Kidney epithelial cell (primary cell): ENCODE measurements around the gene KRTAP2-1. TPM values are rescaled to one million over a fixed set of nuclear protein-coding genes. Genes with fewer than 3 reads are reported as not detected.
"Not testable (repeated sequence)": the region's sequence is repeated elsewhere in the genome, so short reads cannot be mapped to it uniquely, and the experiment has no call there.

Source experiments
- DNase-seq: peaks from one replicate; pipeline ENCODE4 v3.0.0-alpha.2; 2010; ENCODE audit warnings: low read depth
- H3K27me3 ChIP-seq: 2 replicates; pipeline ENCODE4 v1.6.0; 2011; ENCODE audit warnings: low read length; ENCODE audit not compliant: control insufficient read depth, insufficient read depth
- H3K36me3 ChIP-seq: 2 replicates; pipeline ENCODE4 v1.5.1; 2011; ENCODE audit warnings: low read length; ENCODE audit not compliant: control insufficient read depth, insufficient read depth
- H3K4me3 ChIP-seq: 2 replicates; pipeline ENCODE4 v1.5.1; 2011; ENCODE audit warnings: low read depth, mild to moderate bottlenecking, control low read depth, low read length
- total RNA-seq: library from RNA; depleted of rRNA; stranded (reverse); fragments of >200 nt; gene quantifications from 2 replicates; pipeline ENCODE4 v1.2.3, GENCODE V29; 2015
- TF ChIP-seq, protein P1 (sequence below): IDR thresholded peaks from 2 replicates; pipeline ENCODE4 v1.5.1; 2011; ENCODE audit warnings: mild to moderate bottlenecking, moderate library complexity, low read length, control low read depth, inconsistent platforms; ENCODE audit not compliant: insufficient read depth, poor library complexity, severe bottlenecking

KRTAP2-1 gene
- total RNA-seq, 1 donor from 2014 or later = not detected

DNA sequence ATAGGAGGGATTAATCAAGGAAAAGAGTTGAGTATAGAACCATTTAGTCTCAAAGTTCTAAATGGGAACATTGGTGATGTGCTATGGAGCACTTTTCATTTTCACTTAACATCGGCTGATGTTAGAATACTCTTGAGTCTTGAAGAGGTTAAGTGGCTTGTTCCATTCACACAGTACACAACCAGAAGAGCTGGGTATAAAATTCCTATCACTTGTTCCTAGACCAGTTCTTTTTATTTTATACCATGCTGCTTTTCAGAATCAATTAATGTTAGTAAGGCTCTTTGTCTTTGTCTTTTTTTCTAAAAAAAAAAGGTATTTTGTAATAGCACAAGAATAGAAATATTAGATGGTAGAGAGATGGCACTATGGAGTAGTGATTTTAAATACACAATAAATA, 4.2 kb downstream of the KRTAP2-1 start:
- TF ChIP-seq, protein P1, sequence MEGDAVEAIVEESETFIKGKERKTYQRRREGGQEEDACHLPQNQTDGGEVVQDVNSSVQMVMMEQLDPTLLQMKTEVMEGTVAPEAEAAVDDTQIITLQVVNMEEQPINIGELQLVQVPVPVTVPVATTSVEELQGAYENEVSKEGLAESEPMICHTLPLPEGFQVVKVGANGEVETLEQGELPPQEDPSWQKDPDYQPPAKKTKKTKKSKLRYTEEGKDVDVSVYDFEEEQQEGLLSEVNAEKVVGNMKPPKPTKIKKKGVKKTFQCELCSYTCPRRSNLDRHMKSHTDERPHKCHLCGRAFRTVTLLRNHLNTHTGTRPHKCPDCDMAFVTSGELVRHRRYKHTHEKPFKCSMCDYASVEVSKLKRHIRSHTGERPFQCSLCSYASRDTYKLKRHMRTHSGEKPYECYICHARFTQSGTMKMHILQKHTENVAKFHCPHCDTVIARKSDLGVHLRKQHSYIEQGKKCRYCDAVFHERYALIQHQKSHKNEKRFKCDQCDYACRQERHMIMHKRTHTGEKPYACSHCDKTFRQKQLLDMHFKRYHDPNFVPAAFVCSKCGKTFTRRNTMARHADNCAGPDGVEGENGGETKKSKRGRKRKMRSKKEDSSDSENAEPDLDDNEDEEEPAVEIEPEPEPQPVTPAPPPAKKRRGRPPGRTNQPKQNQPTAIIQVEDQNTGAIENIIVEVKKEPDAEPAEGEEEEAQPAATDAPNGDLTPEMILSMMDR = no peak
- no peak overlapping the region for H3K4me3 ChIP-seq
- H3K27me3 ChIP-seq = no peaks in the 10 kb centered on the region
- DNase-seq = no peak
- no peaks in the 10 kb centered on the region for H3K36me3 ChIP-seq

DNA sequence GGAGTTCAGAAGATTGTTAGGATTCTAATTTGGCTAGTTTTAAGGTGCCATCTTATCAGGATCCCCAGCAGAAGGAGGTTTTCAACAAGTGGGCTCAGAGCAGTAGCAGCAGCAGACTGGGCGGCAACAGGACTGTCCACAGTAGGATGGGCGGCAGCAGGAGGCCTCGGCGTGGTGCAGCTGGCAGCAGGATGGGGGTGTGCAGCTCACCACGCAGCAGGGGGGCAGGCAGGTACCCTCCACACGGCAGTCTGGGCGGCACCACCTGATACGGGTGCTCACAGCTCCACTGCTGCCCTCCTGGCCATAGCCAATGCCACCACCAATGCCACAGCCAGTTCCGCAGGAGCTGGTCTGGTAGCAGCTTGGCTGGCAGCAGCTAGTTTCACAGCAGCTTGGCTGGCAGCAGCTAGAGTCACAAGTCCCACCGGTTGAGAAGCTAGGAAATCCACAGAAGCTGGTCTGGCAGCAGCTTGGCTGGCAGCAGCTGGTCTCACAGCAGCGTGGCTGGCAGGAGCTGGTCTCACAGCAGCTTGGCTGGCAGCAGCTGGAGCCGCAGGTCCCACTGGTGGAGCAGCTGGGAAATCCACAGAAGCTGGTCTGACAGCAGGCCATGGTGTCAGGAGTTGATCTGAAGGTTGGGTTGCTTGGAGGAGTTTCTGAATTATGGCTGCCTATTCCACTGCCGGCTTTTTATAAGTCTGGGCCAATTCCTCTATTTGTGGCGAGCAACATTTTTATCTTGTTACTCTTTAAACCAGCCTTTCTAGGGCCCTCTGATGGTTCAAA, 6.1 kb downstream of the KRTAP2-1 start, which contains the start of gene KRTAP1-1:
Gene KRTAP1-1 (minus strand): TSS at position 668 of the 789 bp plus-strand sequence. CDS start 53 bp downstream, at position 615.
- not testable (repeated sequence) for DNase-seq, H3K4me3 ChIP-seq, H3K27me3 ChIP-seq, H3K36me3 ChIP-seq

DNA sequence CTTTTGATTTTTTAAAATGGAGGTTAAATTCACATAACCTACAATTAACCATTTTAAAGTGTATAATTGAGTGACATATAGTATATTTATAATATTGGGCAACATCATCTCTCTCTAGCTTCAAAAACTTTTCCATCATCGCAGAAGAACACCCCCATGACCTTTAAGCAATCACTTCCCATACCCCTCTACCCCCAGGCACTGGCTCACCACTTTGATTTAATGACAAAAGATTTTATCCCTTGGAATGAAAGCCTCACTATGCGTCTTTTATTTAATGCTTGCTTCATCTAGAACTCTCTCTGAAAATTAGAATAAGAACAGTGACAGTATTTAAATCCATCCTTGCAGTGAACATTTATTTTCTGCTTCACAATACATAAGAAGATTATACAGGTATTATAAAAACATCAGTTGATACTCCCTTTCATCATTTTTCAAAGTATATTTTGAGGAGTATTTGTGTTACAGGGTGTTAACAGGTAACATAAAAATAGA, 9.2 kb downstream of the KRTAP2-1 start:
- Histone ChIP-seq H3K36me3 (no peaks in the 10 kb centered on the region), H3K27me3 (no peaks in the 10 kb centered on the region), H3K4me3 (no peak overlapping the region)
- TF ChIP-seq, protein P1 = no peak
- DNase-seq = no peak

DNA sequence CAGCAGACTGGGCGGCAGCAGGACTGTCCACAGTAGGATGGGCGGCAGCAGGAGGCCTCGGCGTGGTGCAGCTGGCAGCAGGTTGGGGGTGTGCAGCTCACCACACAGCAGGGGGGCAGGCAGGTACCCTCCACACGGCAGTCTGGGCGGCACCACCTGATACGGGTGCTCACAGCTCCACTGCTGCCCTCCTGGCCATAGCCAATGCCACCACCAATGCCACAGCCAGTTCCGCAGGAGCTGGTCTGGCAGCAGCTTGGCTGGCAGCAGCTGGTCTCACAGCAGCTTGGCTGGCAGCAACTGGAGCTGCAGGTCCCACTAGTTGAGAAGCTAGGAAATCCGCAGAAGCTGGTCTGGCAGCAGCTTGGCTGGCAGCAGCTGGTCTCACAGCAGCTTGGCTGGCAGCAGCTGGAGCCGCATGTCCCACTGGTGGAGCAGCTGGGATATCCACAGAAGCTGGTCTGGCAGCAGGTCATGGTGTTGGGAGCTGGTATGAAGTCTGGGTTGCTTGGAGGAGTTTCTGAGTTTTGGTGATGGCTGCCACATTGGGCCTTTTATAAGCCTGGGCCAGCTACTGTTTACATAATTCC, 12.7 kb downstream of the KRTAP2-1 start, which contains the start of gene KRTAP1-3:
Gene KRTAP1-3 (minus strand): TSS at position 529 of the 590 bp plus-strand sequence. CDS start 53 bp downstream, at position 476.
- not testable (repeated sequence) for H3K36me3 ChIP-seq, H3K4me3 ChIP-seq, DNase-seq, H3K27me3 ChIP-seq

DNA sequence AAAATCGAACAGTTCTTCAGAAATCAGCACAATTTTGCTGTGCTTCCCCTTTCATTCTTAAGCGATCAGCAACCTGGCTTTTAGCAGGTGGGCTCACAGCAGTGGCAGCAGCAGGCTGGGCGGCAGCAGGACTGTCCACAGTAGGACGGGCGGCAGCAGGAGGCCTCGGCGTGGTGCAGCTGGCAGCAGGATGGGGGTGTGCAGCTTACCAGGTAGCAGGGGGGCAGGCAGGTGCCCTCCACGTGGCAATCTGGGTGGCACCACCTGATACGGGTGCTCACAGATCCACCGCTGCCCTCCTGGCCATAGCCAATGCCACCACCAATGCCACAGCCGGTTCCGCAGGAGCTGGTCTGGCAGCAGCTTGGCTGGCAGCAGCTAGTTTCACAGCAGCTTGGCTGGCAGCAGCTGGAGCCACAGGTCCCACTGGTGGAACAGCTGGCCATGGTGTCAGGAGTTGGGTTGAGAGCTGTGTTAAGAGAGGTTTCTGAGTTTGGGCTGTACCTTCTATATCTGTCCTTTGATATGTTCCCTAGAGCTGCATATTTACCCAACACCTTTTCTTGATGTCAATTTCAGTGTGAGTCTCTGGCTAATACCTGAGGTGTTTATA, 17.4 kb downstream of the KRTAP2-1 start, which contains the start of gene KRTAP1-4:
Gene KRTAP1-4 (minus strand): TSS at position 563 of the 613 bp plus-strand sequence. CDS start 117 bp downstream, at position 446.
- TF ChIP-seq, protein P1 = no peak
- no peak for DNase-seq
- H3K4me3 ChIP-seq = no peak within 1 kb of the TSS
- no peaks in the 10 kb centered on the region for H3K36me3 ChIP-seq
- no peaks in the 10 kb centered on the region for H3K27me3 ChIP-seq

DNA sequence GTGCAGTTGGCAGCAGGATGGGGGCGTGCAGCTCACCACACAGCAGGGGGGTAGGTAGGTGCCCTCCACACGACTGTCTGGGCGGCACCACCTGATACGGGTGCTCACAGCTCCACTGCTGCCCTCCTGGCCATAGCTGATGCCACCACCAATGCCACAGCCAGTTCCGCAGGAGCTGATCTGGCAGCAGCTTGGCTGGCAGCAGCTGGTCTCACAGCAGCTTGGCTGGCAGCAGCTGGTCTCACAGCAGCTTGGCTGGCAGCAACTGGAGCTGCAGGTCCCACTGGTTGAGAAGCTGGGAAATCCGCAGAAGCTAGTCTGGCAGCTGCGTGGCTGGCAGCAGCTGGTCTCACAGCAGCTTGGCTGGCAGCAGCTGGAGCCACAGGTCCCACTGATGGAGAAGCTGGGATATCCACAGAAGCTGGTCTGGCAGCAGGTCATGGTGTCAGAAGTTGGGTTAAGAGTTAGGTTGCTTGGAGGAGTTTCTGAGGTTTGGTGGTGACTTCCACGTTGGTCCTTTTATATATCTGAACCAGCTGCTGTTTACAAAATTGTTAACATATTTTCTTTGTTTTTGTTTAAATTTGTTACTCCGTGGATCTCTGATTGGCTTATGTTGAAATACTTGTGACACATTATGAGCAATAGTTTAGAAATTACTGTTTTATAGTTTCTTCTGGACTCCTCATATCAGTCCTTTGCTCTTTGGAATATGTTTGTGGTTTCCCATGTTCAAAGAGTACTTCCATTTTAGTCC, 20.2 kb downstream of the KRTAP2-1 start, which contains the start of gene KRTAP1-5:
Gene KRTAP1-5 (minus strand): TSS at position 494 of the 757 bp plus-strand sequence. CDS start 53 bp downstream, at position 441.
- no peaks in the 10 kb centered on the region for H3K36me3 ChIP-seq
- TF ChIP-seq, protein P1 = no peak
- H3K4me3 ChIP-seq = no peak within 1 kb of the TSS
- H3K27me3 ChIP-seq = no peaks in the 10 kb centered on the region
- no peak for DNase-seq
